GM18517 (cell line): Measurements from ENCODE around the gene SALL4.
"Not testable (repeated sequence)": the region's sequence is repeated elsewhere in the genome, so short reads cannot be mapped to it uniquely, and the experiment has no call there.

Experiments used
- ATAC-seq: cut with Tn5 transposase; IDR thresholded peaks from one replicate; pipeline ENCODE4 v1.9.1; 2021; ENCODE audit warnings: mild to moderate bottlenecking, moderate library complexity; ENCODE audit not compliant: unreplicated experiment

SALL4 gene

GRCh38 chr20:51767867-51768758 lies 34.2 kb downstream of the SALL4 start, which contains the start of gene ATP9A:
Gene ATP9A (minus strand): TSS chr20:51768390. CDS start chr20:51768369, 21 bp downstream.
- no peak for ATAC-seq

- ATAC-seq: no peak
Measured at GRCh38 chr20:51766994-51767866, 35.1 kb downstream of the SALL4 start.

- ATAC-seq: not testable (repeated sequence)
Measured at GRCh38 chr20:51765381-51765780, 36.9 kb downstream of the SALL4 start.

- ATAC-seq: no peak
Measured at GRCh38 chr20:51763965-51764602, 38.2 kb downstream of the SALL4 start.

- ATAC-seq: no peak
Measured at GRCh38 chr20:51760905-51761546, 41.3 kb downstream of the SALL4 start.

GRCh38 chr20:51759769-51760510 lies 42.4 kb downstream of the SALL4 start:
- ATAC-seq: no peak

GRCh38 chr20:51758978-51759544 lies 43.3 kb downstream of the SALL4 start:
- ATAC-seq: no peak

- ATAC-seq: no peak
Measured at GRCh38 chr20:51757226-51757625, 45.1 kb downstream of the SALL4 start.

- ATAC-seq: no peak
Measured at GRCh38 chr20:51756653-51757052, 45.7 kb downstream of the SALL4 start.

- ATAC-seq: not testable (repeated sequence)
Measured at GRCh38 chr20:51753220-51753619, 49.1 kb downstream of the SALL4 start.

GRCh38 chr20:51752343-51752951 lies 49.9 kb downstream of the SALL4 start:
- no peak for ATAC-seq

- ATAC-seq: no peak
Measured at GRCh38 chr20:51750770-51751388, 51.4 kb downstream of the SALL4 start.

- ATAC-seq: no peak
Measured at GRCh38 chr20:51750037-51750769, 52.1 kb downstream of the SALL4 start.

GRCh38 chr20:51749674-51750036 lies 52.7 kb downstream of the SALL4 start:
- no peak for ATAC-seq

- ATAC-seq: no peak
Measured at GRCh38 chr20:51747182-51747911, 55.0 kb downstream of the SALL4 start.

- no peak for ATAC-seq
Measured at GRCh38 chr20:51745804-51746203, 56.5 kb downstream of the SALL4 start.

- ATAC-seq: no peak
Measured at GRCh38 chr20:51740838-51741237, 61.5 kb downstream of the SALL4 start.
